ENCODE measurements around the gene NYNRIN. TPM values are rescaled to one million over a fixed set of nuclear protein-coding genes. Genes with fewer than 3 reads are reported as not detected.

NYNRIN gene
- total RNA-seq, 1 experiment from 2014 or later, result 2.7 TPM

Other genes with a start within 250 kb of the NYNRIN start
- gene IRF9, start 237.7 kb upstream of the NYNRIN start, total RNA-seq (2014; rRNA removed), result 10.5 and 20.6 TPM in 2 replicates
- 1.9 and 5.7 TPM in 2 replicates for gene REC8, start 226.9 kb upstream of the NYNRIN start, total RNA-seq (2014; rRNA removed)
- 193 and 211 TPM in 2 replicates for gene IPO4, start 210.2 kb upstream of the NYNRIN start, total RNA-seq (2014; rRNA removed)
- 52.1 and 58.3 TPM in 2 replicates for gene TM9SF1, start 203.6 kb upstream of the NYNRIN start, total RNA-seq (2014; rRNA removed)
- gene TSSK4, start 193.3 kb upstream of the NYNRIN start, total RNA-seq (2014; rRNA removed), result 0.11 TPM in 1 of 2 replicates, not detected in the other
- 58.3 and 67.9 TPM in 2 replicates for gene CHMP4A, start 185.5 kb upstream of the NYNRIN start, total RNA-seq (2014; rRNA removed)
- 16.2 and 23.5 TPM in 2 replicates for gene MDP1, start 182.9 kb upstream of the NYNRIN start, total RNA-seq (2014; rRNA removed)
- 330 and 337 TPM in 2 replicates for gene NEDD8, start 166.6 kb upstream of the NYNRIN start, total RNA-seq (2014; rRNA removed)
- 51.8 and 56.9 TPM in 2 replicates for gene GMPR2, start 166.1 kb upstream of the NYNRIN start, total RNA-seq (2014; rRNA removed)
- 31.7 and 39.8 TPM in 2 replicates for gene TINF2, start 156.4 kb upstream of the NYNRIN start, total RNA-seq (2014; rRNA removed)
- gene TGM1, start 135.8 kb upstream of the NYNRIN start, total RNA-seq (2014; rRNA removed), result 2.6 and 3.2 TPM in 2 replicates
- gene RABGGTA, start 127.4 kb upstream of the NYNRIN start, total RNA-seq (2014; rRNA removed), result 39.2 and 51.5 TPM in 2 replicates
- gene DHRS1, start 99.2 kb upstream of the NYNRIN start, total RNA-seq (2014; rRNA removed), result 15.8 and 15.9 TPM in 2 replicates
- gene NOP9, start 99.2 kb upstream of the NYNRIN start, total RNA-seq (2014; rRNA removed), result 30.4 and 35.5 TPM in 2 replicates
- not detected in 2 replicates for gene CIDEB, start 91.0 kb upstream of the NYNRIN start, total RNA-seq (2014; rRNA removed)
- gene LTB4R2, start 88.9 kb upstream of the NYNRIN start, total RNA-seq (2014; rRNA removed), result 9.3 and 19.3 TPM in 2 replicates
- gene LTB4R, start 87.5 kb upstream of the NYNRIN start, total RNA-seq (2014; rRNA removed), result 11.6 and 13.1 TPM in 2 replicates
- 0.04 TPM in 1 of 2 replicates, not detected in the other for gene ADCY4, start 63.9 kb upstream of the NYNRIN start, total RNA-seq (2014; rRNA removed)
- not detected in 2 replicates for gene RIPK3, start 59.0 kb upstream of the NYNRIN start, total RNA-seq (2014; rRNA removed)
- gene NFATC4, start 30.8 kb upstream of the NYNRIN start, total RNA-seq (2014; rRNA removed), result 11.5 and 15.1 TPM in 2 replicates
- gene CBLN3, start 30.7 kb downstream of the NYNRIN start, total RNA-seq (2014; rRNA removed), result 2.9 and 3.4 TPM in 2 replicates
- gene KHNYN, start 31.0 kb downstream of the NYNRIN start, total RNA-seq (2014; rRNA removed), result 50.9 and 51.6 TPM in 2 replicates
- 24.7 and 29.8 TPM in 2 replicates for gene SDR39U1, start 43.8 kb downstream of the NYNRIN start, total RNA-seq (2014; rRNA removed)
- not detected in 2 replicates for gene CMA1, start 109.3 kb downstream of the NYNRIN start, total RNA-seq (2014; rRNA removed)
- gene CTSG, start 177.2 kb downstream of the NYNRIN start, total RNA-seq (2014; rRNA removed), result not detected in 2 replicates
- not detected in 2 replicates for gene GZMH, start 210.7 kb downstream of the NYNRIN start, total RNA-seq (2014; rRNA removed)
- gene GZMB, start 235.2 kb downstream of the NYNRIN start, total RNA-seq (2014; rRNA removed), result not detected in 2 replicates

Data from PC-3 (cell line).